Measurements from ENCODE around the gene MBNL2. TPM values are rescaled to one million over a fixed set of nuclear protein-coding genes. Genes with fewer than 3 reads are reported as not detected.

The MBNL2 gene
- total and polyA plus RNA-seq, 10 of the 15 experiments (the other 5 are each of a cell fraction or from before 2014, with no cell fraction given): 1.6 to 9.7 (median 6.7) TPM

- TF ChIP-seq BCLAF1 (IDR thresholded peaks at IDR 0.05) (no peak), CTCF (IDR thresholded peaks at IDR 0.05 in 2 of 3, conservative IDR thresholded peaks at IDR 0.05 in 1 of 3; ENCODE audit: control insufficient read depth in 2 of 3, extremely low read depth in 1 of 3, insufficient read depth in 1 of 3, low read depth in 3 of 3, low read length in 3 of 3) (no peak), POLR2AphosphoS5 (IDR thresholded peaks at IDR 0.05; ENCODE audit: low read length) (no peak), ATF7 (IDR thresholded peaks at IDR 0.05; ENCODE audit: low read depth) (no peak), NFIC (IDR thresholded peaks at IDR 0.05; ENCODE audit: low read depth, low read length) (no peak), ZNF592 (IDR thresholded peaks at IDR 0.05) (no peak), CHD1 (IDR thresholded peaks at IDR 0.05; ENCODE audit: low read depth, low read length) (no peak), CBFB (IDR thresholded peaks at IDR 0.05; ENCODE audit: low read depth) (no peak), CREB1 (IDR thresholded peaks at IDR 0.05; ENCODE audit: low read depth) (no peak), SIX5 (IDR thresholded peaks at IDR 0.05; ENCODE audit: low read depth, low read length, severe bottlenecking) (no peak), GATAD2B (conservative IDR thresholded peaks at IDR 0.05; ENCODE audit: low read depth) (no peak), YBX1 (IDR thresholded peaks at IDR 0.05) (no peak)
These were observed 165.3 kb downstream of the MBNL2 start (continued) for GRCh38 chr13:97387485-97387839.

Measured in GM12878 (cell line).